SK-N-SH treated with all-trans-retinoic acid at 6 μM for 48 hours (cell line): ENCODE results near the gene RERE.

ENCODE experiments used
- ATAC-seq: fragments of 200-7000 bp; cut with Tn5 transposase; 3 replicates; pipeline ENCODE4 v1.9.1; 2020; ENCODE audit warnings: mild to moderate bottlenecking, moderate library complexity
- ARNTL ChIP-seq: fragments of 450-650 bp; formaldehyde crosslinking; IDR thresholded peaks from 2 replicates; pipeline ENCODE4 v1.5.0; 2020; ENCODE audit warnings: low read depth, mild to moderate bottlenecking, moderate library complexity, borderline replicate concordance
- BACH2 ChIP-seq: fragments of 250-450 bp; sonication (Bioruptor Pico); IDR thresholded peaks from 2 replicates; pipeline ENCODE4 v1.9.0; 2021; ENCODE audit warnings: mild to moderate bottlenecking, borderline replicate concordance
- CSDC2 ChIP-seq: fragments of 250-450 bp; sonication (Bioruptor Pico); IDR thresholded peaks from 2 replicates; pipeline ENCODE4 v1.5.0; 2020; ENCODE audit warnings: mild to moderate bottlenecking, moderate library complexity
- CSRNP3 ChIP-seq: fragments of 250-450 bp; sonication (Bioruptor Pico); IDR thresholded peaks from 2 replicates; pipeline ENCODE4 v1.5.1; 2021; ENCODE audit warnings: mild to moderate bottlenecking, moderate library complexity
- ESRRG ChIP-seq: fragments of 250-450 bp; sonication (Bioruptor Pico); IDR thresholded peaks from 2 replicates; pipeline ENCODE4 v1.6.1; 2021; ENCODE audit warnings: mild to moderate bottlenecking
- ISL1 ChIP-seq: fragments of 250-450 bp; sonication (Bioruptor Pico); IDR thresholded peaks from 2 replicates; pipeline ENCODE4 v2.1.2; 2022; ENCODE audit warnings: mild to moderate bottlenecking, moderate library complexity
- OSR1 ChIP-seq: fragments of 250-450 bp; sonication (Bioruptor Pico); IDR thresholded peaks from 2 replicates; pipeline ENCODE4 v1.8.0; 2022; ENCODE audit warnings: moderate library complexity, mild to moderate bottlenecking, inconsistent platforms
- PATZ1 ChIP-seq: fragments of 250-450 bp; sonication (Bioruptor Pico); IDR thresholded peaks from 2 replicates; pipeline ENCODE4 v1.8.0; 2020; ENCODE audit warnings: mild to moderate bottlenecking, moderate library complexity, borderline replicate concordance
- RARB ChIP-seq: fragments of 250-450 bp; sonication (Bioruptor Pico); IDR thresholded peaks from 2 replicates; pipeline ENCODE4 v1.8.0; 2021; ENCODE audit warnings: mild to moderate bottlenecking, moderate library complexity
- SNAI2 ChIP-seq: fragments of 250-450 bp; sonication (Bioruptor Pico); IDR thresholded peaks from 2 replicates; pipeline ENCODE4 v1.5.0; 2020; ENCODE audit warnings: mild to moderate bottlenecking, moderate library complexity
- TCF4 ChIP-seq: fragments of 250-450 bp; sonication (Bioruptor Pico); IDR thresholded peaks from 2 replicates; pipeline ENCODE4 v1.8.0; 2021; ENCODE audit warnings: mild to moderate bottlenecking, moderate library complexity, borderline replicate concordance
- TOX ChIP-seq: fragments of 250-450 bp; sonication (Bioruptor Pico); IDR thresholded peaks from 2 replicates; pipeline ENCODE4 v1.8.0; 2021; ENCODE audit warnings: mild to moderate bottlenecking, moderate library complexity, borderline replicate concordance
- ZC3H10 ChIP-seq: fragments of 250-450 bp; sonication (Bioruptor Pico); IDR thresholded peaks from 2 replicates; pipeline ENCODE4 v1.5.1; 2021; ENCODE audit warnings: mild to moderate bottlenecking, moderate library complexity
- ZFP3 ChIP-seq: fragments of 250-450 bp; sonication (Bioruptor Pico); IDR thresholded peaks from 2 replicates; pipeline ENCODE4 v1.5.0; 2020; ENCODE audit warnings: mild to moderate bottlenecking, moderate library complexity
- ZFP30 ChIP-seq: fragments of 450-650 bp; formaldehyde crosslinking; IDR thresholded peaks from 2 replicates; pipeline ENCODE4 v1.5.0; 2022; ENCODE audit warnings: mild to moderate bottlenecking, moderate library complexity
- ZNF70 ChIP-seq: fragments of 450-650 bp; formaldehyde crosslinking; IDR thresholded peaks from 2 replicates; pipeline ENCODE4 v1.5.0; 2020; ENCODE audit warnings: mild to moderate bottlenecking, moderate library complexity
- ZNF8 ChIP-seq: fragments of 450-650 bp; formaldehyde crosslinking; IDR thresholded peaks from 2 replicates; pipeline ENCODE4 v1.5.0; 2020; ENCODE audit warnings: mild to moderate bottlenecking, moderate library complexity
- TF ChIP-seq, protein P1 (sequence below): fragments of 250-450 bp; sonication (Bioruptor Pico); IDR thresholded peaks from 2 replicates; pipeline ENCODE4 v1.5.0; 2020; ENCODE audit warnings: mild to moderate bottlenecking, moderate library complexity
- TF ChIP-seq, protein P2 (sequence below): fragments of 250-450 bp; sonication (Bioruptor Pico); IDR thresholded peaks from 2 replicates; pipeline ENCODE4 v1.8.0; 2021; ENCODE audit warnings: low read depth, mild to moderate bottlenecking, moderate library complexity, borderline replicate concordance
- TF ChIP-seq, protein P3 (sequence below): fragments of 250-450 bp; sonication (Bioruptor Pico); IDR thresholded peaks from 2 replicates; pipeline ENCODE4 v1.5.1; 2020; ENCODE audit warnings: low read depth, mild to moderate bottlenecking, moderate library complexity

RERE gene

GRCh38 chr1:8398086-8398485 lies 419.4 kb downstream of the RERE start:
- ATAC-seq = peak; percentile 2; the same call in 2 of the 3 replicates
- peak; percentile 94 for TF ChIP-seq ZNF70 (CRISPR knock-in tag)
- no peak for TF ChIP-seq ZNF8

- peak; percentile 23; the same call in 1 of the 2 replicates for TF ChIP-seq ISL1 (CRISPR knock-in tag)
- TF ChIP-seq, protein P1, sequence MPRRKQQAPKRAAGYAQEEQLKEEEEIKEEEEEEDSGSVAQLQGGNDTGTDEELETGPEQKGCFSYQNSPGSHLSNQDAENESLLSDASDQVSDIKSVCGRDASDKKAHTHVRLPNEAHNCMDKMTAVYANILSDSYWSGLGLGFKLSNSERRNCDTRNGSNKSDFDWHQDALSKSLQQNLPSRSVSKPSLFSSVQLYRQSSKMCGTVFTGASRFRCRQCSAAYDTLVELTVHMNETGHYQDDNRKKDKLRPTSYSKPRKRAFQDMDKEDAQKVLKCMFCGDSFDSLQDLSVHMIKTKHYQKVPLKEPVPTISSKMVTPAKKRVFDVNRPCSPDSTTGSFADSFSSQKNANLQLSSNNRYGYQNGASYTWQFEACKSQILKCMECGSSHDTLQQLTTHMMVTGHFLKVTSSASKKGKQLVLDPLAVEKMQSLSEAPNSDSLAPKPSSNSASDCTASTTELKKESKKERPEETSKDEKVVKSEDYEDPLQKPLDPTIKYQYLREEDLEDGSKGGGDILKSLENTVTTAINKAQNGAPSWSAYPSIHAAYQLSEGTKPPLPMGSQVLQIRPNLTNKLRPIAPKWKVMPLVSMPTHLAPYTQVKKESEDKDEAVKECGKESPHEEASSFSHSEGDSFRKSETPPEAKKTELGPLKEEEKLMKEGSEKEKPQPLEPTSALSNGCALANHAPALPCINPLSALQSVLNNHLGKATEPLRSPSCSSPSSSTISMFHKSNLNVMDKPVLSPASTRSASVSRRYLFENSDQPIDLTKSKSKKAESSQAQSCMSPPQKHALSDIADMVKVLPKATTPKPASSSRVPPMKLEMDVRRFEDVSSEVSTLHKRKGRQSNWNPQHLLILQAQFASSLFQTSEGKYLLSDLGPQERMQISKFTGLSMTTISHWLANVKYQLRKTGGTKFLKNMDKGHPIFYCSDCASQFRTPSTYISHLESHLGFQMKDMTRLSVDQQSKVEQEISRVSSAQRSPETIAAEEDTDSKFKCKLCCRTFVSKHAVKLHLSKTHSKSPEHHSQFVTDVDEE (CRISPR knock-in tag) = no peak
Observed at GRCh38 chr1:8397511-8397910, 419.9 kb downstream of the RERE start.

DNA sequence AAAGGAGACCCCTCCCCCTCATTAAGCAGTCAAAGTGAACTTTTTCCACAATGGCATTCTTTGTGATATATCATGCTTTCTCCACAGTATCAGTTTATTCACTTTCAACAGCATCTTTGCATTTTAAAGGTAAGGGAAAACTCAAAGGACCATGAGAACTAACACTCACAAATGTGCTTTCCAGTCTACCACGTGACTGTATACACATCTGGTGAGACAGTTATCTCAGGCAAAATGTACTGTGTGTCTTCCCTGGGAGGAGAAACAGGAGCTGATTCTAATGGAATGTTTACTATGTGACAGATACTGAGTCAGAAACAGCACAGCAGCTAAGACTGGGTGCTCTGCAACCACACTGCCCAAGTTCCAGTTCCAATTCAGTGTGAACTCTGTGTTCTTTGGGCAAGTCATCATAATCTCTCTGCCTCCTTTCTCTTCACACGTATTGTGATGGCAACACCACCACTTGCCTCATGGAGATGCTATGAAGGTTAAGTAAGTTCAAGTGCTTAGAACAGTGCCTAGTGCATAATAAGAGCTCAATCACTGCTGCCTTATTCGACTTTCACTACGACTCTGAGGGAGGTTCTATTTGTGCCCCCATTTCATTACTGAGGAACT lies 420.5 kb downstream of the RERE start:
- no peak for TF ChIP-seq ESRRG
- no peak for TF ChIP-seq RARB (CRISPR knock-in tag)
- TF ChIP-seq ZNF70 (CRISPR knock-in tag) = no peak
- no peak for TF ChIP-seq TOX (CRISPR knock-in tag)
- TF ChIP-seq TCF4 (CRISPR knock-in tag) = 0 out of 2 replicates have a peak, but pooled peaks have one; percentile 10
- TF ChIP-seq, all 23 proteins: peak for 1
- ATAC-seq = peak; percentile 90

More at GRCh38 chr1:8397511-8397910, 419.9 kb downstream of the RERE start:
- peak; percentile 3; the same call in 1 of the 3 replicates for ATAC-seq

DNA sequence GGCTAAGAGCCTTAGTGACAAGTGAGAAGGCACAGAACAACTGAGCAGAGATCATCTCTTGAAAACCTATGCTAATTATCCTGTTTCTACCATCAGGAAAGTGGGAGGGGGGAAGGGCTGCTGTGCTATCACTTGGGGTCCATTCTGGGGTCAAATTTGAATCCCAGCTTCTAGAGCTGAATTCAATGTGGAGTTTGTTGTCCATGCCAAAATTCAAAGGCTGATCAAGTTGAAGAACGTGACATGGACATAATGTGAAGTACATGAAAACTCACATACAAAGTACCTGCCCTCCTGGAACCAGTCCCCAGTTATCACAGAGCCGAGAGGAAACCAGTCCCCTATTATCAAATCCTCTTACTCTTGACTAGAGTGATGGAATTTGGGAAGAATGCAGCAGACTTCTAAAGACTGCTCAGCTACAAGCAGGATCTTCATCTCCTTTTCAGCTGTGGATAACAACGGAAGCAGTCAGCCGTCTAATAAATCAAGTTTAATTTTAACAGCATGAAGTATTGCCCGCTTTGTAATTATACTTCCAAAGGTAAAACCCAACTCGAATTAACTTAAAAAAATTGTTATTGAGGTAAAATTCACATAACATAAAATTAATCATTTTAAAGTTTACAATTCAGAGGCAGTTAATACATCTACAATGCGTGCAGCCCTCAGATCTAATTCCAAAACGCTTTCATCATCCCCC lies 421.2 kb downstream of the RERE start:
- ATAC-seq = peak; percentile 65
- TF ChIP-seq ZC3H10 (CRISPR knock-in tag) (peak; percentile 75), ARNTL (no peak), ESRRG (no peak), TOX (CRISPR knock-in tag) (no peak), ZFP30 (no peak), ZNF8 (no peak), RARB (CRISPR knock-in tag) (no peak), PATZ1 (no peak), BACH2 (no peak), ZNF70 (CRISPR knock-in tag) (no peak), OSR1 (CRISPR knock-in tag) (no peak), CSRNP3 (CRISPR knock-in tag) (no peak), SNAI2 (CRISPR knock-in tag) (no peak), CSDC2 (CRISPR knock-in tag) (0 out of 2 replicates have a peak, but pooled peaks have one; percentile 76), ISL1 (CRISPR knock-in tag) (peak; percentile 53; the same call in 1 of the 2 replicates), ZFP3 (CRISPR knock-in tag) (no peak)
- TF ChIP-seq, protein P2, sequence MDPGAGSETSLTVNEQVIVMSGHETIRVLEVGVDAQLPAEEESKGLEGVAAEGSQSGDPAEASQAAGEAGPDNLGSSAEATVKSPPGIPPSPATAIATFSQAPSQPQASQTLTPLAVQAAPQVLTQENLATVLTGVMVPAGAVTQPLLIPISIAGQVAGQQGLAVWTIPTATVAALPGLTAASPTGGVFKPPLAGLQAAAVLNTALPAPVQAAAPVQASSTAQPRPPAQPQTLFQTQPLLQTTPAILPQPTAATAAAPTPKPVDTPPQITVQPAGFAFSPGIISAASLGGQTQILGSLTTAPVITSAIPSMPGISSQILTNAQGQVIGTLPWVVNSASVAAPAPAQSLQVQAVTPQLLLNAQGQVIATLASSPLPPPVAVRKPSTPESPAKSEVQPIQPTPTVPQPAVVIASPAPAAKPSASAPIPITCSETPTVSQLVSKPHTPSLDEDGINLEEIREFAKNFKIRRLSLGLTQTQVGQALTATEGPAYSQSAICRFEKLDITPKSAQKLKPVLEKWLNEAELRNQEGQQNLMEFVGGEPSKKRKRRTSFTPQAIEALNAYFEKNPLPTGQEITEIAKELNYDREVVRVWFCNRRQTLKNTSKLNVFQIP (CRISPR knock-in tag) = no peak
- TF ChIP-seq, protein P3, sequence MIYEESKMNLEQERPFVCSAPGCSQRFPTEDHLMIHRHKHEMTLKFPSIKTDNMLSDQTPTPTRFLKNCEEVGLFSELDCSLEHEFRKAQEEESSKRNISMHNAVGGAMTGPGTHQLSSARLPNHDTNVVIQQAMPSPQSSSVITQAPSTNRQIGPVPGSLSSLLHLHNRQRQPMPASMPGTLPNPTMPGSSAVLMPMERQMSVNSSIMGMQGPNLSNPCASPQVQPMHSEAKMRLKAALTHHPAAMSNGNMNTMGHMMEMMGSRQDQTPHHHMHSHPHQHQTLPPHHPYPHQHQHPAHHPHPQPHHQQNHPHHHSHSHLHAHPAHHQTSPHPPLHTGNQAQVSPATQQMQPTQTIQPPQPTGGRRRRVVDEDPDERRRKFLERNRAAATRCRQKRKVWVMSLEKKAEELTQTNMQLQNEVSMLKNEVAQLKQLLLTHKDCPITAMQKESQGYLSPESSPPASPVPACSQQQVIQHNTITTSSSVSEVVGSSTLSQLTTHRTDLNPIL (CRISPR knock-in tag) = no peak
